Measurements from ENCODE around the gene ANXA5.

DNA sequence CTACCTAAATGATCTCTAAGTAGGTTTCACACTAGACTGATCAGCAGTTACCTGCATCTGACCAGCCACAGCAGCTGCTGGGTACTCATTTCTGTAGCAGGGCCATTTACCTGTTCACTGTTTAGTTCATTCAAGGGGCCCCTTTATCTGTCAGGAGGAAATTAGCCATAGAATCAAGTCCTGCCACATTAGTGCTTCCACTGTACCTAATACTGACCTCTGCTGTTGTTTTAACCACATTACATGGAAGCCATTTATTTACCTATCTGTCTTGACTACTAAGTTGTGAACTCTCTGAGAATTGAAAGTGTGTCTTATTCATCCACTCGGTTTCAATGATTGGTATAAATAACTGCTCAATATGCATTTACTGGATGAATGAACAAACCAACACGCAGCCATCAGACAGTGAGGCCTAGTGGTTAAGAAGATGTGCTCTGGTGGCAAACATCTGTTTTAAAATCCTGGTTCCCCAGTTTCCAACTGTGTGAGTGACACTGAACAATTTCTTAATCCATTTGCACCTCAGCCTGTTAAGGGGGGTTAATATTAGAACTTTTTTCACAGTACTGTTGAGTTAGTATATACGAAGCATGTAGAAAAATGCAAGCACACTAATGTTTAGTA is 30.0 kb upstream of the ANXA5 start:
- TF ChIP-seq ZNF274 (IDR thresholded peaks at IDR 0.05; ENCODE audit: low read depth, low read length) (no peak), SUZ12 (IDR thresholded peaks at IDR 0.05; ENCODE audit: extremely low read depth, insufficient read depth, insufficient read length) (no peak)
